Bone marrow (tissue), 2 donors: ENCODE measurements around the gene UTP11.
A peak's percentile ranks its signal among the peaks of the same experiment; 100 is the strongest.
"Not testable (repeated sequence)": the region's sequence is repeated elsewhere in the genome, so short reads cannot be mapped to it uniquely, and the experiment has no call there.

ENCODE experiments used
- DNase-seq, 2 donors: peaks; one replicate each; lab custom pipeline; 2025; lab: John Stamatoyannopoulos, UW

UTP11 gene, protein sequence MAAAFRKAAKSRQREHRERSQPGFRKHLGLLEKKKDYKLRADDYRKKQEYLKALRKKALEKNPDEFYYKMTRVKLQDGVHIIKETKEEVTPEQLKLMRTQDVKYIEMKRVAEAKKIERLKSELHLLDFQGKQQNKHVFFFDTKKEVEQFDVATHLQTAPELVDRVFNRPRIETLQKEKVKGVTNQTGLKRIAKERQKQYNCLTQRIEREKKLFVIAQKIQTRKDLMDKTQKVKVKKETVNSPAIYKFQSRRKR

DNA sequence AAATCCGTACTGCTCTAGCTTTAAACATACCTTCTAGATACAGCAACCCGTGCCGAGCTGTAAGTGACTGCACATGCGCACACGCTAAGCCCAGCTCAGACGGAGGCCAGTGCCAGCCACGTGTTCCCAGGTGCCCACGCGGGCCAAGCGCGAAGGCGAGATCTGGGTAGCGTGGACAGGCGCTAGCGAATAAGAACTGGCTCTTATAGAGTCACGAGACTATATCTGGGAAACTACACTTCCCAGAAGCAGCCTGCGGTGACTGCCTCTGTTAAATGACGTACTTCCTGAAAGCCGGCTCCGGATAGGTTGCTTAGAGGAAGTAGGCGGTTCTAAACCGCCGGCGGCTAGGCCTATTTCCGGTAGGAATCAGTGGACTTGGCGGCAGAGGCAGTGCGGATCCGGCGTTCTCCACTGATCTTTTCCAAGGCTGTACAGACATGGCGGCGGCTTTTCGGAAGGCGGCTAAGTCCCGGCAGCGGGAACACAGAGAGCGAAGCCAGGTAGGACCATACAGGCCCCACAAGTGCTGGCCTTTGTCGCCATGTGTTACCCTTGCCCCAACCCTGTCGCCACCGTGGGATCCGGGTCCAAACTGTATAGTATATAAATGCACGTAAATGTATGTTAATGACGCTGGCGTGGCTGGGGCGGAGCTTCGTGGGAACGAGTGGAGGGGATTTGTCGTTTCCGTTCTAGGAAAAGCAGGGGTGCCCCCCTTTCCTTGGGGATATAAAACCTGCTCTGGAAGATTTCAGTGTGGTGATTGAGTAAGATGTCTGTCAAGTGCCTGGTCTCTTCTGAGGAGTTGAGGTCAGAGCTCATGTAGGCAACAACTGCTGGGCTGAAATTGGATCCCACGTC, at the start of gene UTP11:
UTP11 (plus strand) TSS at position 372 of the 864 bp plus-strand sequence; CDS start at position 441, 69 bp downstream.
- peak; percentile 82 to 98 for DNase-seq

DNA sequence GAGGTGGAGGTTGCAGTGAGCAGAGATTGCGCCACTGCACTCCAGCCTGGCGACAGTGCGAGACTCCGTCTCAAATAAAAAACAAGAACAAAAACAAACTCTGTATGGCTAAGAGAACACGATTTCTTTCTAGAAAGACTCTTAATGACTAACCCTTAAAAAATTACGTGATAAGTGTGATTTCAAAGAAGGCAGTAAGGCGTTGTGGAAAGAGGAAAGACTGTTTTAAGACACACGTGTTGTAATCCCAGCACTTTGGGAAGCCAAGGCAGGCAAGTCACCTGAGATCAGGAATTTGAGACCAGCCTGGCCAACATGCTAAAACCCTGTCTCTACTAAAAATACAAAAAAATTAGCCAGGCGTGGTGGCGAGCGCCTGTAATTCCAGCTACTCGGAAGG, 48.4 kb upstream of the UTP11 start:
- DNase-seq: not testable (repeated sequence)

DNA sequence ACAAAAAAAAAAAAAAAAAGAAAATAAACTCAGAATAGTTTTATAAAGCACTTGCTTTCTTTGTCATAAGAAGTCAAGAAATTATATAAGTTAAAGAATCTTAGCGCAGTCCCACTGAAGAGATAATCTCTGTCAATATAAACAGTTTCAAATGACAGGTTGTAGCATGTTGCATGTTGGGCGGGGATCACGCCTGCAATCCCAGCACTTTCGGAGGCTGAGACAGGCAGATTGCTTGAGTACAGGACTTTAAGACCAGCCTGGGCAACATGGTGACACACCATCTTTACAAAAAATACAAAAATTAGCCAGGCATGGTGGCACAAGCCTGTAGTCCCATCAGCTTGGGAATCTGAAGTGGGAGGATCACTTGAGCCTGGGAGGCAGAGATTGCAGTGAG, 47.2 kb upstream of the UTP11 start:
- no peak for DNase-seq

GRCh38 chr1:37973684-37974083, 38.9 kb upstream of the UTP11 start:
- DNase-seq: not testable (repeated sequence)

DNA sequence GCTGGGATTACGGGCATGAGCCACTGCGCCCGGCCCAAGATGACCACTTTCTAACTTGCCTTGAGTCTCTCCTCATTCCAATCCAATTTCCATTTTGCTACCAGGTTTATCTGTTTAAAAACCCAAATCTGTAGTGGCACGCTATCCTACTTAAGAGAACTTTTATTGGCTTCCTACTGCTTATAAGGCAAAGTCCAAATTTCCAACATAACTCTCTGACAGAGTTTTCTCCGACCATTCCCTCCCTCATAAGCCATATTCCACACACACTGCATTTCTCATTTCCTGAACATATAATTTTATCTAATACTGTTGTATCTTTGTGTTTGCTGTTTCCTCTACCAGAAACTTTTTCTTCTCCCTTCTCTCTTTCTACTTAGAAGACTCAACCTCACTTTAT, 38.0 kb upstream of the UTP11 start:
- no peak for DNase-seq

- peak in 1 of 2 donors; percentile 8 for DNase-seq
Measured at GRCh38 chr1:37975083-37975482, 37.5 kb upstream of the UTP11 start.

GRCh38 chr1:37978541-37978940, 34.0 kb upstream of the UTP11 start:
- no peak for DNase-seq

DNA sequence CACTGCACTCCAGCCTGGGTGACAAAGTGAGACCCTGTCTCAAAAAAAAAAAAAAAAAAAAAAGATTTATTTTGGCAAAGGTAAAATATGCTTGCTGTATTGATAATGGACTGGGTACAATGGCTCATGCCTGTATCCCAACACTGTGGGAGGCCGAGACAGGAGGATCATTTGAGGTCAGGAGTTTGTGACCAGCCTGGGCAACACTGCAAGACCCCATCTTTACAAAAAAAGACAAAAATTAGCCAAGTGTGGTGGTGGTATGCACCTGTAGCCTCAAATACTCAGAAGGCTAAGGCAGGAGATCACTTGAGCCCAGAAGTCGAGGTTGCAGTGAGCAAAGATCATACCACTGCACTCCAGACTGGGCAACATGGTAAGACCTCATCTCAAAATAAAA, 29.0 kb upstream of the UTP11 start:
- no peak for DNase-seq

DNA sequence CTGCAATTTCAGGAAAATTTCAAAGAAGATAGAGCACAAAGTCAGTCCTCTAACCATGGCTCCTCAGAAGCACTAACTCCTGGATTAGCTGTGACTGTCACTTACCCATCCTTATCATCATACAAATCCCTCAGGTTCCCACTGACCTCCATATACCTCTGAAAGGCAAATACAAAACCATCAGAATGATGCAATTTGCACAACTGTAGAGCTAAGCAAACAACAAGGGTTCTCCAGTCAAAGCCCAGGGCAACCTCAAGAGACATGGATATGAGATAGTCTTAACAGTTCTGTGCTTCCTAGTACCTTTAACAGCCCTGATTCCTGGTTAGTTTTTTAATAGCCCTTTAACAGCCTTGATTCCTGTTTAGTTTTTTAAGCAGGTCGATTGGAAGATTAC, 24.9 kb upstream of the UTP11 start:
- DNase-seq: no peak

DNA sequence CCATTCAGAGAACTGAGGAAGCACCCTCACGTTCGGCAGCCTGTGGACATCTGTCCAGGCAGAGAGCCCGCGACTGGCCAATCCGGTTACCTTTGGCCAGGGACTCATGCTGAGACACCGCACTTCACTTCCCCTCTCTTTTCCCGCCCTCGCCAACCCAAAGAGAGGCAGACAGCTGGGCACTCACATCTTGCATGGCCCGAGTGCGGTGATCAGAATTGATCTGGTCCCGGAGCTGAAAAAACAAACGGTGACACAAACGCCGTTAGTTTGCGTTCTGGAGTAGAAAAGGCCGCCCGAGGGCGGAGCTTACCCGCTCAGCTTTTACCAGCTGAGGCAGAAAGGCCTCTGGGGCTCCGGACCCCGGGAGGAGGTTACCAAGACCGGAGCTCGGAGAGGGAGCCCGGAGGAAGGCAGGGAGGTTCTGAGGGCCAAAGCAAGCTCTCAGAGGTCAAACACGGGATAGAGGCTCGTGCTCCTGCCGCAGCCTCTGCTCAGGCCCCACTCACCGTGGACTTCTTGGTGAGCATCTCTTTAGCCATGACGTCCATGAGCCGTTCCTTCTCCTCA, 23.1 kb upstream of the UTP11 start:
- no peak for DNase-seq

- no peak for DNase-seq
Measured at GRCh38 chr1:37994886-37995566, 17.5 kb upstream of the UTP11 start.

GRCh38 chr1:37995751-37996345, 16.7 kb upstream of the UTP11 start:
- peak in 1 of 2 donors; percentile 59 for DNase-seq

DNA sequence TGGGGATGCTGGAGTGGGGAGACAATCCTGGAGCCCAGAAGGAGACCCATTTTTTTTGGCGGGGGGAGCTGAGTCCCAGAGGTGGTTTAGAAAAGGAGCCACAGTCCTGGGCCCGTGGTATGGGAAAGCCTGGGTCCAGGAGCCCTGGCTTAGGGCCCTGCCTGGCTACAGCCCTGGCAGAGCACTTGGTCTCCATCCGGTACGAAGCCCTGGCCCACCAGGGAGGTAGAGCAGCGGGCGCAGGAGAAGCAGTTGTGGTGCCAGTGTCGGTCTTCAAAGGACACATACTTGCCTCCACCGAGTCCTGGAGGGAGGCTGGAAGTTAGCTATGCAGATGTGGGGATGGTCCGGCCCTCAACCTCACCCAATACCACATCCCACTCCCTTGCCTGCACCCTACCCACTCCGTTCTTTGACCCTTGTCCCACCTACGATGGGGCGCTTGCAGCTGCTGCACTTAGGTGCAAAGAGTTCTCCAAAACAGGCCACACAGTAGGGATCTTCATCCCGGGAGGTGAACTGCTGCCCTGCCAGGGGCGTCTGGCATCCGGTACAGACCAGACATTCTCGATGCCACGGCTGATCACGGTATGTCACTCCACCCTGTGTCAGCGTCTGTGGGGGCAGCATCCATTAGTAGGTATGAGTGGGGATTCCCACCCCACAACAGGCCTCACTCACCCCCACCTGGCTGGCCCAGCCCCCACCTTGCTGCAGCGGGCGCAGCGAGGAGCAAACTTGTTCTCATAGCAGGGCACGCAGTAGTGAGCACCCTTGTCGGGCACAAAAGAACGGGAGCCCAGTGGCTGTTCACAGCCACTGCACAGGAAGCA, 15.1 kb upstream of the UTP11 start:
- no peak for DNase-seq

DNA sequence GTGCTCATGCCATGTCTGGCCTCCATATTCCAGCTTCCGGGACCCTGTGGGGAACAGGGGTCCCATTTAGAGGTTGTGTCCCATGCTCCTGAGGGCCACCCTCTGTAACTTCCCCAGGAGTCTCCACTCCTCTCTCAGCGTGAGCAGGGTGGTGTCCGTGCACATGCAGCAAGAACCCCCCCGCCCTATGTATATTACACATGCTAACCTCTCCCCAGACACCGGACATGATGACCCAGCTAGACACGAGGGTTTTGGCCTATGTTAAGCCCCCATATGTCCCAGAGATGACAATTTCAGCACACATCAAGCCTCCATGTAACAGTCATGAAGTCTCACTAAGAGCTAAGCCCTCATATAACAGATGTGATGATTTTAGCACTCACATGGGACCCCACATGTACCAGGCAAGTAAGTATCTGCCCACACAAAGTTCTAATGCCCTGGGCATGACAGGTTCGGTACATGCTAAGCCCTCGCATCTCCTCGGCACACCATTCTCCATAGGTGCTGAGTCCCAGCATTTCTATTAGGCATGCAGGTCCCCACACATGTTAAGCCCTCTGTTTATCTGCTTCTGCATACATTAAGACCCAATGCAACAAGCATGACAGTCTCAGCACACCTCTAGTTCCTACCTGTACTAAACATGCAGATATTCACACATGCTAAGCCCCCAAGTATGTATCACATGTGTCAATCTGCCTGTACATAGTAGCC, 14.3 kb upstream of the UTP11 start:
- no peak for DNase-seq

- DNase-seq: no peak
Measured at GRCh38 chr1:37998913-37999429, 13.6 kb upstream of the UTP11 start.

DNA sequence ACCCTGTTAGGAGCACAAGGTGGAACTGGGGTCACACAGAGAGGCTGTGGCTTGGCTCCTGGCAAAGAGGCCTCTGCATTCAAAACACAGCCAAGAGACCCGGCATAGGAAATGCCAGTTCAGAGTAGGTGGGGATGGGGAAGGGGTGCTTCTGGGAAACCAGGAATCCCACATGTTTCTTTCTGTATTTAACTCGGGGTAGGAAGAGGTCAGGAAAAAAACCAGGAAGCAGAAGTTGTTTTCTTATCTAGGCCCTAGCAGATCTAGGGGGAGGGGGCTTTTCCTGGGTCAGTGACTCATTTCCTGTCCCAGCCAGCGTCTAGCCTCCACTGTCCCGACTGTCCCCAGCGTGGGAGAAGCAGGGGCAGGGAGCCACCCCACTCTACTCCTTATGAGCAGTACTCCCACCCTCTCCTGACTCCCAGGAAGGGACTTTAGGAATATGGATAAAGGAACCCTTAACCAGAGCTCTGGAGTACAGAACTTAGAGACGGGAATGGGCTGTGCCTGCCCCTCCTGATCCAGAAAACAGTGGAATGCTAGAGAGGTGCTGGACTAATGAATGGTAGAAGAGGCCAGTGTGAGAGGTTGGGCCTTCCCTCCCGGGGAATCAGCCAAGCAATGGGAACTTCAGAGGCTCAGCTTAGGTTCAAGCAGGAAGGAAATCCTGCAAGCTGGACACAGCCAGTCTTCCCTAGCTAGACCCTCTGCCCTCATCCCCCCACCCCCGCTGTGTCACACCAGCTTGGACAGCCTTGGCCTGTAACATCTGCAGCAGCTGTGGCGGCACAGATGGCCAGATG, 12.9 kb upstream of the UTP11 start:
- DNase-seq: peak in 1 of 2 donors; percentile 86

- DNase-seq: no peak
Measured at GRCh38 chr1:38000233-38000528, 12.4 kb upstream of the UTP11 start.

DNA sequence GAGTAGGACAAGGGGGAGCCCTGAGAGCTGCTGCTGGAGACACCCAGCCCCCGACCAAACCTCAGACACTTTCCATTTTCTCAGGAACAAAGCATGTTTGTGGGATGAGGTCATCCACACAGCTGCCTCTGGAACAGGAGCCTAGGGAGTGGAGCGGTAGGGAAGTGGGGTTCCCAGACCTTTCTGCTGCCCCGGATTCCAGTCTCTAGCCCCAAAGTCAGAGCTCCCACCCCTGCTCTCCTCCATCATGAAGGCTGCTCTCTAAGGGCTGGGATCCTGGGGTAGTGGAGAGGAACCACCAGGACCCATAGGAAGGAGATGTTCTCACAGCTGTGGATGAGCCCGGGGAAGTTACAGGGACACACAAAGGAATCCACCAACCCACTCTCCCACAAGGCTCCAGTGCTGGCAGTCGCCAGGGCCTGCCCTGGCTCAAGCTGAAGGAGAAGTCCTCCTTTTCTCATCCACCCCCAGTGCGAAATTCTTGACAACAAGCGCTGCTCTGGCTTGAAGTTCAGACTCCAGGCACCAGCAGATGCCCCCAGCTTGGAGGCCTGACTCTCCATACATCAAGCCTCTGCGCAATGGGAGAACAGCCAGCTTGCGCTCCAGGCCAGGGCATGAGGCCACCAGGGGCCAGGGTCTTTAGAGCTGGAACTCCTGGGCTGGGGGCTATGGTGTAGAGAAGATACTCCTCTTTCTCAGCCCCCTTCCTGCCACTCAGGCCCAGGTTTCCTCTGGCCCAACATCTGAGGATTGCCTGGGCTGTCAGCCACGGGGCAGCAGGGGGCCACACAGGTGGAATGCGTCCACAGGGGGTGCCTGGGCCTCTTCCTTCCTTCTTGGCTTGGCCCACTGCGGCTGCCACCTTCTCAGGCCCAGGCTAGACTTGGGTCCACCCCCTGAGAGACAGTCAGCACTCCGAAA, 11.7 kb upstream of the UTP11 start:
- DNase-seq: no peak
